Measurements from ENCODE around the gene DDX3Y.

DNA sequence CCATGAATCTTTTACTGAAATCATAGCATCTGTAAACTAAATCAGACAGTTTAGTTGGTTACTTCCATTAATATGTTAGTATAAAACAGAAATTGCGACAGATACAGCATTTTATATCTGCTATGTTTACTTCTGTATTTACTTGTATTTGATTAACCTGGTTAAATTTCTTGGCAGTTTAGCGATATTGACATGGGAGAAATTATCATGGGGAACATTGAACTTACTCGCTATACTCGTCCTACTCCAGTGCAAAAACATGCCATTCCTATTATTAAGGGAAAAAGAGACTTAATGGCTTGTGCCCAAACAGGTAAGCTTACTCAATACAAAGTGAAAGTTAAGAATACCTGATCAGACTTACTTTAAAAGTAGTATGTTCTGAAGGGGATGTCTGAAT is 8.9 kb downstream of the DDX3Y start:
- TF ChIP-seq POLR2A (IDR thresholded peaks at IDR 0.05; ENCODE audit: low read depth), result no peak
- TF ChIP-seq POLR2AphosphoS5 (IDR thresholded peaks at IDR 0.05), result no peak
- TF ChIP-seq, protein P1, sequence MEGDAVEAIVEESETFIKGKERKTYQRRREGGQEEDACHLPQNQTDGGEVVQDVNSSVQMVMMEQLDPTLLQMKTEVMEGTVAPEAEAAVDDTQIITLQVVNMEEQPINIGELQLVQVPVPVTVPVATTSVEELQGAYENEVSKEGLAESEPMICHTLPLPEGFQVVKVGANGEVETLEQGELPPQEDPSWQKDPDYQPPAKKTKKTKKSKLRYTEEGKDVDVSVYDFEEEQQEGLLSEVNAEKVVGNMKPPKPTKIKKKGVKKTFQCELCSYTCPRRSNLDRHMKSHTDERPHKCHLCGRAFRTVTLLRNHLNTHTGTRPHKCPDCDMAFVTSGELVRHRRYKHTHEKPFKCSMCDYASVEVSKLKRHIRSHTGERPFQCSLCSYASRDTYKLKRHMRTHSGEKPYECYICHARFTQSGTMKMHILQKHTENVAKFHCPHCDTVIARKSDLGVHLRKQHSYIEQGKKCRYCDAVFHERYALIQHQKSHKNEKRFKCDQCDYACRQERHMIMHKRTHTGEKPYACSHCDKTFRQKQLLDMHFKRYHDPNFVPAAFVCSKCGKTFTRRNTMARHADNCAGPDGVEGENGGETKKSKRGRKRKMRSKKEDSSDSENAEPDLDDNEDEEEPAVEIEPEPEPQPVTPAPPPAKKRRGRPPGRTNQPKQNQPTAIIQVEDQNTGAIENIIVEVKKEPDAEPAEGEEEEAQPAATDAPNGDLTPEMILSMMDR (IDR thresholded peaks at IDR 0.05), result no peak
- no peak for TF ChIP-seq EP300 (IDR thresholded peaks at IDR 0.05)

All from esophagus muscularis mucosa (tissue), 4 donors.